Ectodermal cell (in vitro differentiated cells): ENCODE data around the gene DISC1.
"Not testable (repeated sequence)": the region's sequence is repeated elsewhere in the genome, so short reads cannot be mapped to it uniquely, and the experiment has no call there.

Source experiments
- H3K27ac ChIP-seq: 2 replicates; pipeline ENCODE4 v1.7.0; 2013; ENCODE audit warnings: mild to moderate bottlenecking, low read depth, low read length; ENCODE audit not compliant: insufficient read depth, poor library complexity, severe bottlenecking
- H3K27me3 ChIP-seq: 2 replicates; pipeline ENCODE4 v1.7.0; 2013; ENCODE audit warnings: mild to moderate bottlenecking, low read length; ENCODE audit not compliant: insufficient read depth, control insufficient read depth, poor library complexity, severe bottlenecking
- H3K36me3 ChIP-seq: one replicate; pipeline ENCODE4 v1.7.0; 2013; ENCODE audit warnings: low read length; ENCODE audit not compliant: control insufficient read depth, insufficient read depth
- H3K4me1 ChIP-seq: one replicate; pipeline ENCODE4 v1.7.0; 2013; ENCODE audit warnings: low read length; ENCODE audit not compliant: control insufficient read depth, insufficient read depth
- H3K4me3 ChIP-seq: 2 replicates; pipeline ENCODE4 v1.7.0; 2013; ENCODE audit warnings: low read depth, low read length, control low read depth; ENCODE audit not compliant: insufficient read depth
- H3K9me3 ChIP-seq: 2 replicates; pipeline ENCODE4 v1.7.0; 2013; ENCODE audit warnings: mild to moderate bottlenecking, low read length, moderate library complexity; ENCODE audit not compliant: control insufficient read depth
- WGBS, 2 experiments: methylation state at CpG; one replicate each; pipeline ENCODE4 v1.1.7; 2013; ENCODE audit warnings: missing lambda C conversion rate in 2 of 2; 5-methylcytosine and 5-hydroxymethylcytosine counted together

The DISC1 gene

GRCh38 chr1:231778009-231778719, 151.6 kb downstream of the DISC1 start:
- no peak overlapping the region for H3K4me3 ChIP-seq
- H3K4me1 ChIP-seq = no peaks in the 10 kb centered on the region
- H3K27ac ChIP-seq = no peak overlapping the region
- WGBS, 2 experiments = 91 to 93% methylated on average over 8 of the region's 9 CpGs
- H3K9me3 ChIP-seq = no peaks in the 10 kb centered on the region
- H3K36me3 ChIP-seq = no peaks in the 10 kb centered on the region
- H3K27me3 ChIP-seq = no peaks in the 10 kb centered on the region

- WGBS, 2 experiments = 88 to 90% methylated on average over 3 of the region's 3 CpGs
- H3K36me3 ChIP-seq = no peaks in the 10 kb centered on the region
- H3K9me3 ChIP-seq = no peaks in the 10 kb centered on the region
- no peaks in the 10 kb centered on the region for H3K27me3 ChIP-seq
- no peaks in the 10 kb centered on the region for H3K4me1 ChIP-seq
- H3K27ac ChIP-seq = no peak overlapping the region
- no peak overlapping the region for H3K4me3 ChIP-seq
Measured at GRCh38 chr1:231779081-231779480, 152.5 kb downstream of the DISC1 start.

GRCh38 chr1:231781892-231782291, 155.3 kb downstream of the DISC1 start:
- WGBS, 2 experiments = 86 to 94% methylated on average over 2 of the region's 2 CpGs

GRCh38 chr1:231785073-231785472, 158.5 kb downstream of the DISC1 start:
- not testable (repeated sequence) for H3K4me3 ChIP-seq, H3K4me1 ChIP-seq, H3K27me3 ChIP-seq, H3K9me3 ChIP-seq, H3K36me3 ChIP-seq, H3K27ac ChIP-seq
- WGBS, 2 experiments = 93 to 100% methylated on average over 2 of the region's 2 CpGs

More at GRCh38 chr1:231781892-231782291, 155.3 kb downstream of the DISC1 start:
- Histone ChIP-seq H3K36me3 (no peaks in the 10 kb centered on the region), H3K9me3 (no peaks in the 10 kb centered on the region), H3K27ac (no peak overlapping the region), H3K4me3 (no peak overlapping the region), H3K27me3 (no peaks in the 10 kb centered on the region), H3K4me1 (no peaks in the 10 kb centered on the region)

- Histone ChIP-seq H3K36me3 (no peaks in the 10 kb centered on the region), H3K9me3 (no peaks in the 10 kb centered on the region)
- 92 to 97% methylated on average over 1 of the region's 1 CpG for WGBS, 2 experiments
Measured at GRCh38 chr1:231786126-231786525, 159.5 kb downstream of the DISC1 start.

GRCh38 chr1:231792634-231793033, 166.0 kb downstream of the DISC1 start:
- Histone ChIP-seq H3K36me3 (no peaks in the 10 kb centered on the region), H3K9me3 (no peaks in the 10 kb centered on the region), H3K4me3 (no peak overlapping the region), H3K27me3 (no peaks in the 10 kb centered on the region), H3K27ac (no peak overlapping the region), H3K4me1 (no peaks in the 10 kb centered on the region)
- 80 to 82% methylated on average over 2 of the region's 2 CpGs for WGBS, 2 experiments

More at GRCh38 chr1:231786126-231786525, 159.5 kb downstream of the DISC1 start:
- Histone ChIP-seq H3K4me3 (no peak overlapping the region), H3K27ac (no peak overlapping the region), H3K27me3 (no peaks in the 10 kb centered on the region), H3K4me1 (no peaks in the 10 kb centered on the region)

GRCh38 chr1:231793893-231794292, 167.3 kb downstream of the DISC1 start:
- H3K27ac ChIP-seq = no peak overlapping the region
- H3K4me3 ChIP-seq = no peak overlapping the region
- no peaks in the 10 kb centered on the region for H3K9me3 ChIP-seq
- H3K27me3 ChIP-seq = no peaks in the 10 kb centered on the region
- 92 to 93% methylated on average over 6 of the region's 6 CpGs for WGBS, 2 experiments
- H3K4me1 ChIP-seq = no peaks in the 10 kb centered on the region
- H3K36me3 ChIP-seq = no peaks in the 10 kb centered on the region

GRCh38 chr1:231796141-231796540, 169.6 kb downstream of the DISC1 start:
- no peaks in the 10 kb centered on the region for H3K36me3 ChIP-seq
- WGBS, 2 experiments = 89 to 94% methylated on average over 6 of the region's 6 CpGs

GRCh38 chr1:231799363-231799986, 172.9 kb downstream of the DISC1 start:
- Histone ChIP-seq H3K9me3 (no peaks in the 10 kb centered on the region), H3K36me3 (no peaks in the 10 kb centered on the region), H3K4me3 (no peak overlapping the region), H3K4me1 (no peaks in the 10 kb centered on the region), H3K27me3 (no peaks in the 10 kb centered on the region), H3K27ac (no peak overlapping the region)
- WGBS, 2 experiments = 81 to 84% methylated on average over 6 of the region's 6 CpGs

More at GRCh38 chr1:231796141-231796540, 169.6 kb downstream of the DISC1 start:
- Histone ChIP-seq H3K9me3 (no peaks in the 10 kb centered on the region), H3K27me3 (no peaks in the 10 kb centered on the region), H3K27ac (no peak overlapping the region), H3K4me1 (no peaks in the 10 kb centered on the region), H3K4me3 (no peak overlapping the region)

GRCh38 chr1:231800108-231800507, 173.5 kb downstream of the DISC1 start:
- Histone ChIP-seq H3K36me3 (no peaks in the 10 kb centered on the region), H3K4me3 (no peak overlapping the region), H3K9me3 (no peaks in the 10 kb centered on the region), H3K4me1 (no peaks in the 10 kb centered on the region), H3K27me3 (no peaks in the 10 kb centered on the region), H3K27ac (no peak overlapping the region)
- 92 to 95% methylated on average over 5 of the region's 5 CpGs for WGBS, 2 experiments
